ENCODE data around the gene POLR3E.

GRCh38 chr16:22370038-22370820 lies 73.0 kb downstream of the POLR3E start:
- TF ChIP-seq ZNF274 (IDR thresholded peaks at IDR 0.05; ENCODE audit: low read depth, low read length), result no peak
- no peak for TF ChIP-seq YY1 (IDR thresholded peaks at IDR 0.05; ENCODE audit: insufficient read depth, insufficient read length)

Data from NT2/D1 (cell line).